TTC549 (cell line): ENCODE data around the gene MANF.
"Not testable (repeated sequence)": the region's sequence is repeated elsewhere in the genome, so short reads cannot be mapped to it uniquely, and the experiment has no call there.

Source experiments
- FAIRE-seq: peaks from 2 replicates; lab custom pipeline; 2012; peaks lifted over from hg19 to GRCh38; lab: Jason Lieb, UNC

MANF gene

DNA sequence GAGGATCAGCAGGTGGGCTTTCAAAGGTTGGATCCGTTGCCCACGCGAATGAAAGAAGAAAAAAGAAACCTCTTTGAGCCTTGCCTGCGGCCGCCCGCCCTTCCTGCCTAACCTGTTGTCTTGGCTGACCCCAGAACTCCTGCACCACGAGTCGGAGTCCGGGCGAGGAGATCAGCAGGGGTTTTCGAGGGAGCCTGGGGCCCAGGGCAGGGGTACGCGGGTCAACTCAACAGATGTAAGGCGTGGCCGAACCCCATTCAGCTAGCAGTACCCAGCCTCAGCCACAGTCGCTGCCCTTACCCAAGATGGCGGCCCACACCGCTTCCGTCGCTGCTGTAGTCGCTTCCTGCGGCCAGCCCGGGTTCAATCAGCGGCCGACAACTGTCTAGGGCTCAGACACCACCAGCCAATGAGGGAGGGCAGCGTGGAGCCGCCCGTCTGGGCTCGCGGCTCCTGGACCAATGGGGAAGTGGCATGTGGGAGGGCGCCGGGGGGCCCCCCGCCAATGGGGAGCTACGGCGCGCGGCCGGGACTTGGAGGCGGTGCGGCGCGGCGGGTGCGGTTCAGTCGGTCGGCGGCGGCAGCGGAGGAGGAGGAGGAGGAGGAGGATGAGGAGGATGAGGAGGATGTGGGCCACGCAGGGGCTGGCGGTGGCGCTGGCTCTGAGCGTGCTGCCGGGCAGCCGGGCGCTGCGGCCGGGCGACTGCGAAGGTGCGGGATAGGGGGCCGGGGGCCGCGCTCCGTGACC lies at the start of gene MANF:
Gene MANF, plus strand, starts transcription at position 566 of the 748 bp plus-strand sequence. Its CDS starts 52 bp downstream, at position 618.
- peak; percentile 93 for FAIRE-seq

- FAIRE-seq, result no peak
Measured at GRCh38 chr3:51336261-51336660, 48.8 kb upstream of the MANF start.

GRCh38 chr3:51337666-51338065 lies 47.4 kb upstream of the MANF start:
- no peak for FAIRE-seq

GRCh38 chr3:51338632-51339031 lies 46.5 kb upstream of the MANF start:
- FAIRE-seq, result no peak

- no peak for FAIRE-seq
Measured at GRCh38 chr3:51340013-51340829, 44.9 kb upstream of the MANF start.

DNA sequence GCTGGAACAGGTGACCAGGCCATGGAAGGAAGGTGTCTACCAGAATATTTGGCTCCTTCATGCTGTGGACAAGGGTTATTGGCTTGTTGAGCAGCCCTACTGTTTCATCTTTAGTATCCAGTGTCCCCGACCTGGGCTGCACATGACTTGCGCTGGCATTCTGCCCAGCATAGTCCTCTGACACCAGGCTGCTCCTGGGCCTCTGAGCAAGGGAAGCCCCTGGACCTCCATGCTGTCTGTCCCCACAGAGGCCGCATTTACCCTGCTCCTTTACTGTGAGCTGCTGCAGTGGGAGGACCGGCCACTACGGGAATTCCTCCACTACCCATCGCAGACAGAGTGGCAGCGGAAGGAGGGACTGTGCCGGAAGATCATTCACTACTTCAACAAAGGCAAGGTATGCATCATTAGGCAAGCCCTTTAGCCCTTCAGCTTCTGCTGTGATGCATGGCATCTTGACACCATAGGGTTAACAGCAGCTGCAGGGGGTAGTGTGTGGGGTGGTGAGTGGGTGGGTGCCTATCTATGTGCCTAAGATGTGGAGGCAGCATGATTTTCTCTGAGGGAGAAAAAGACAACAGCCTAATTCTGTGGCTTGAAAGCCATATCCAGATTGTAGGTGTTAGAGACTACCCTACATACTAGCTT lies 44.0 kb upstream of the MANF start:
- FAIRE-seq, result no peak

DNA sequence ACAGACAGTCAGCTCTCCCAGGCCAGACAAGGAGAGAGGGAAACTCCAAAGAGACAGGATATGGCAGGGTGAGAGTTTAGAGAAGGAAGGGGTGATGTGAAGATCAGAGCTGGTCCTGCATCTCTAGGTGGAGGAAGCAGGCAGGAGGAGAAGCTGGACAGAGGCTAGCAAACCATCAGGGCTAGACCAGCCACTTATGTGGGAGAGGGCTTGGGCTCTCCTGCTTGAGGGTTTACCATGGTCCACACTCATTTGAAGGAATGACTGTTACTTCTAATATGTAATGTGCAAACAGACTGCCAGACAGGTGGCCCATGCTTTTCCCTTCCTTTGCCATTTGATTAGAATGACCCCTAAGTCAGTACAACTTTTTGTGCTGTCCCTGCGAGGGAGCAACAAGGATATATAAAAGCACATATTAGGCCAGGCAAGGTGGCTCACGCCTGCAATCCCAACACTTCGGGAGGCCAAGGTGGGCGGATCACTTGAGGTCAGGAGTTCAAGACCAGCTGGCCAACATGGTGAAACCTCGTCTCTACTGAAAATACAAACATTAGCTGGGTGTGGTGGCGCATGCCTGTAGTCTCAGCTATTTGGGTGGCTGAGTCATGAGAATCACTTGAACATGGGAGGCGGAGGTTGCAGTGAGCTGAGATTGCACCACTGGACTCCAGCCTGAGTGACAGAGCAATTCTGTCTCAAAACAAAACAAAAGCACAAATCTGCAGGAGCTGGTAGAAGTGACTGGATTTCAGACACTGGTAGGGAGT lies 41.0 kb upstream of the MANF start:
- FAIRE-seq, result no peak

DNA sequence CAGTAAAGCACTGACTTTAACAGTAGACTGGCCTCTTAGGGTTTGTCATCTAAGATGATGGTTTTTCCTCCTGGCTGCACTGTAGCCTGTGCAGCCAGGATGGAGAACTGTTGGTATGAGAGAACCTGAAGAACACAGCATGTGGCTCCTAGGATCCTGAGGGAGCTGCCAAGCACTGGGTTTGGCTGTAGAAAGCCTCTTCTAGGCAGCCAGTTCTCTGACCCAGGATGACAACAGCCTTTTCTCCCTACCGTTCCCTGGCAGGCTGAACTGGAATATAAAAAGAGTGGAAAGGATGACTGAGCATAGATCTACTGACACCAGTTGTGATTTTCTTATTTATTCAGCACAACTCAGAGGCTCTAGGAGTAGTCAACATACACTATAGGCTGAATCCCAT lies 34.3 kb upstream of the MANF start:
- no peak for FAIRE-seq

GRCh38 chr3:51353131-51353530 lies 32.0 kb upstream of the MANF start:
- FAIRE-seq, result no peak

DNA sequence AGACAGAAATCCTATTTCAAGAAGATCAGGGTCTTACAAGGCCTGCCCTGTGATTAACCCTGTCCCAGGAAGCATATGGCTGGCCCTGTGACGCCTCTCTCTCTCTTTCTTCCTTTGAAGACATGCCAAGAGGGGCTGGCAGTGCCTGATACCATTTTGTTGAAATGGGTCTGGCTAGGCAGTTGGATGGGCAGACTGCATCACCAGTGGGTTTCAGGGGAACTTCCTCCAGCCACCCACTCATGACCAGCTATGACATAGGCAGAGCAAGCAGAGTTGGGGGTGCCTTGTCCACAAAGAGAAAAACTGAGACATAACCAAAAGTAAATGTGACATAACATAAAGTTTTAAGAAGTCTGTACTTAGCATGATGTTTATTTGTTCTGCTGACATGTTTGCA lies 31.4 kb upstream of the MANF start:
- FAIRE-seq, result no peak

DNA sequence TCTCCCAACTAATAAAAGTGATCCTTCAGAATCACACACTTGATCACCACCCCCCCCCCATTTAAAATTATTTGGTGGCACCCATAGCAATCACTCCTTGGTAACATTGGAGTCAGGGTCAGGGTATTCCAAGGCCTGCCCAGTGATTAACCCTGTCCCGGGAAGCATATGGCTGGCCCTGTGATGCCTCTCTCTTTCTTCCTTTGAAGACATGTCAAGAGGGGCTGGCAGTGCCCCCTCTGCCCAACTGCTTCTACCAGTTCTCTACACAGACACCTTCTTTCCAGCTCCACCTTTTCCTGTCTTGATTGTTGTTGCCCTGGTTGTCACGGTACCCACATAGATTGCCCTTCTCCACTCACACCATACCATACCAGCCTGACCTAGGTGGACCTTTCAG lies 30.9 kb upstream of the MANF start:
- FAIRE-seq, result no peak

GRCh38 chr3:51354731-51355615 lies 30.1 kb upstream of the MANF start:
- no peak for FAIRE-seq

GRCh38 chr3:51355891-51356578 lies 29.1 kb upstream of the MANF start:
- FAIRE-seq, result no peak

- no peak for FAIRE-seq
Measured at GRCh38 chr3:51357856-51358255, 27.2 kb upstream of the MANF start.

DNA sequence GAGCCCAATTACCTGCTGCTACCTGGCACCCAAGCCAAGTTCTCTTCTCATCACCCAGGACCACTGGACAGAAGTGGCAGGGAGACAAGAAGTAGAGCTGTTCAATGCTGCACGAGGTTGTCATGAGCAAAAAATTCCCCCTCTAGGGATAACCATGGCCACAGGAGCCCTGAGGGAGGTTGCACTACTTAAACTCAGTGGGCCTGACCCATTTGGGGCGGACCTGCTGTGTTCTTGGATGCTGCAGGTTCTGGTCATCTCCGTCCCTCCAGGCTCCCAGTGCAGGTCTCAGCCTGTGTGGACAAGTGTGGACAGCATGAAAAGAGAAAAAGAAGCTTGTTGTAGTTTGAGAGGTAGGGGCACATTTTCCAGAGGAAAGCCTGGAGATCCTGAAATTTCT lies 26.1 kb upstream of the MANF start:
- no peak for FAIRE-seq

- FAIRE-seq, result no peak
Measured at GRCh38 chr3:51360806-51361205, 24.3 kb upstream of the MANF start.

DNA sequence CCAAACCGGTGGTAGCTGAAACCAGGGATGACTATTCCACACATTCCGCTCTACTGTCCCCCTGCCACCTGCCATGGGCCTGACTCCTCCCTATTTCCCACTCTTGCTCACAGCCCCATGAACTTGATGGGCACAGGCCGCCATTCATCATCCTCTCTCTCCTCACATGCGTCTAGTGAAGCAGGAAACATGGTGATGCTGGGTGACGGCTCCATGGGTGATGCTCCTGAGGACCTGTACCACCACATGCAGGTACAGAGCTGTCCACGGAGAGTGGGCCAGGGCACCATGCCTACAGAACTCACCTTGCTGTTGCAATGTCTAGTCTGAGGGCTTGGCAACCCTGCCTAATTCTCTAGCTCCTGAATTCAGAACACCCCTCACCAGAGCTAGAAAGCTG lies 23.3 kb upstream of the MANF start:
- no peak for FAIRE-seq

DNA sequence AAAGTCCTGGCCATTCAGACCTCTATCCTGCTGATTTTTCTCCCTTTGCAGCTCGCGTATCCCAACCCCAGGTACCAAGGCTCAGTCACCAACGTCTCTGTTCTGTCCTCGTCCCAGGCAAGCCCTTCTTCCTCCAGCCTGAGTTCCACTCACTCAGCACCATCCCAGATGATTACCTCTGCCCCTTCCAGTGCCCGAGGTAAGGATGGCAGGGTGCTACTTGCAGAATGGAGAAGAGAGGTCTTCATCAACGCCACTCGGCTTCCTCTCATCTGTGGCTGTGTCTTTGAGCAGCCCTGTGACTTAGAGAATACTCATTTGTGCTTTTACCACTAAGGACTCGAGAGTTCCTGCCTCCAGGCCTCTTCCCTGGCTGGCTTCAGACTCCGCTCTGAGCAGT lies 22.6 kb upstream of the MANF start:
- FAIRE-seq, result no peak

GRCh38 chr3:51368276-51368675 lies 16.8 kb upstream of the MANF start:
- FAIRE-seq, result not testable (repeated sequence)

GRCh38 chr3:51371943-51372557 lies 13.0 kb upstream of the MANF start:
- peak; percentile 83 for FAIRE-seq
